ENCODE results near the gene ECE1. TPM values are rescaled to one million over a fixed set of nuclear protein-coding genes. Genes with fewer than 3 reads are reported as not detected.
A peak's percentile ranks its signal among the peaks of the same experiment; 100 is the strongest.

Gene ECE1
- total and polyA plus RNA-seq, 2 of the 13 experiments (the other 11 are each of a cell fraction or from before 2014, with no cell fraction given): 13.5 to 21.2 TPM

- TF ChIP-seq HIC2 (CRISPR knock-in tag; IDR thresholded peaks at IDR 0.05; ENCODE audit: low read depth) (peak; percentile 77), SRSF1 (optimal IDR thresholded peaks at IDR 0.05; ENCODE audit: low read depth, low read length) (no peak), SSRP1 (CRISPR knock-in tag; IDR thresholded peaks at IDR 0.05) (no peak), AGO2 (optimal IDR thresholded peaks at IDR 0.05; ENCODE audit: low read depth, low read length) (no peak), ZNF775 (CRISPR knock-in tag; IDR thresholded peaks at IDR 0.05; ENCODE audit: borderline replicate concordance) (no peak), ZNF7 (CRISPR knock-in tag; IDR thresholded peaks at IDR 0.05) (no peak), TFE3 (CRISPR knock-in tag; IDR thresholded peaks at IDR 0.05) (0 out of 2 replicates have a peak, but pooled peaks have one; percentile 35), ZNF550 (CRISPR knock-in tag; IDR thresholded peaks at IDR 0.05; ENCODE audit: borderline replicate concordance) (no peak), EP300 (IDR thresholded peaks at IDR 0.05; ENCODE audit: low read depth in 2 of 2, low read length in 2 of 2) (peak in 1 of 2 experiments; percentile 86; a peak in 2 of 4 replicates), EP300 (CRISPR knock-in tag; IDR thresholded peaks at IDR 0.05; ENCODE audit: borderline replicate concordance) (peak; percentile 69; the same call in 1 of the 2 replicates), KMT2A (CRISPR knock-in tag; IDR thresholded peaks at IDR 0.05) (no peak), RERE (CRISPR knock-in tag; IDR thresholded peaks at IDR 0.05; ENCODE audit: low read depth) (peak; percentile 66), ZNF335 (CRISPR knock-in tag; IDR thresholded peaks at IDR 0.05) (0 out of 2 replicates have a peak, but pooled peaks have one; percentile 35), UBTF (CRISPR knock-in tag; IDR thresholded peaks at IDR 0.05) (peak; percentile 72; the same call in 1 of the 2 replicates), IRF1 (CRISPR knock-in tag; IDR thresholded peaks at IDR 0.05; ENCODE audit: low read depth) (no peak), ZNF652 (CRISPR knock-in tag; IDR thresholded peaks at IDR 0.05; ENCODE audit: borderline replicate concordance, low read depth) (0 out of 2 replicates have a peak, but pooled peaks have one; percentile 28)
Measured at GRCh38 chr1:21269461-21270085, 20.7 kb downstream of the ECE1 start (continued).

Data from HepG2 (cell line).